ENCODE data around the gene ZKSCAN1.

ZKSCAN1 gene

DNA sequence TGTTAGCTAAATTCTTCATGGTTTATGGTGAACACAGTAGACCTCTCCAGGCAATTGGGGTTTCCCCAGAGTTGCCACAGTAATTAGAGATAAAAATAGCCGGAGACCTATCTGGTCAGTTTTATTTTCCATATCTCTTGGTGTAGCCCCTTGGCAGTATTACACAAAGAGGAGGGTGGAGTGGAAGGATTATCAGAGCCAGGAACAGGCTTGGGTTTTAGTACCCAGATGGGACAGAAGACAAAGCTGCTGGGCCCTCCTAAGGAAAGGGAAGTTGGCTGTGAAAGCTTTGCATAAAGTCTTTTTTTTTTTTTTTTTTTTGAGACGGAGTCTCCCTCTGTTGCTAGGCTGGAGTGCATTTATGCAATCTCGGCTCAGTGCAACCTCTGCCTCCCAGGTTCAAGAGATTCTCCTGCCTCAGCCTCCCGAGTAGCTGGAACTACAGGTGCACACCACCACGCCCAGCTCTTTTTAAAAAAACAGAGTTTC, 43.9 kb downstream of the ZKSCAN1 start:
- H3K4me1 ChIP-seq (ENCODE audit: insufficient read depth, insufficient read length), result no peaks in the 10 kb centered on the region
- no peak overlapping the region for H3K4me3 ChIP-seq (ENCODE audit: insufficient read length, low read depth)
- no peak overlapping the region for H3K9ac ChIP-seq (ENCODE audit: insufficient read length, low read depth)
- no peak for TF ChIP-seq YY1 (IDR thresholded peaks at IDR 0.05; ENCODE audit: insufficient read depth, insufficient read length)
- no peak for TF ChIP-seq SUZ12 (IDR thresholded peaks at IDR 0.05; ENCODE audit: extremely low read depth, insufficient read depth, insufficient read length)
- no peak for TF ChIP-seq ZNF274 (IDR thresholded peaks at IDR 0.05; ENCODE audit: low read depth, low read length)
- no peaks in the 10 kb centered on the region for H3K27me3 ChIP-seq (ENCODE audit: insufficient read depth, insufficient read length)
- H3K36me3 ChIP-seq (ENCODE audit: insufficient read depth, insufficient read length, low read length), result peaks cover 52% of the 10 kb centered on the region
- H3K9me3 ChIP-seq (ENCODE audit: insufficient read depth, low read length), result no peaks in the 10 kb centered on the region
- DNase-seq (ENCODE audit: low read depth, low spot score), result no peak

DNA sequence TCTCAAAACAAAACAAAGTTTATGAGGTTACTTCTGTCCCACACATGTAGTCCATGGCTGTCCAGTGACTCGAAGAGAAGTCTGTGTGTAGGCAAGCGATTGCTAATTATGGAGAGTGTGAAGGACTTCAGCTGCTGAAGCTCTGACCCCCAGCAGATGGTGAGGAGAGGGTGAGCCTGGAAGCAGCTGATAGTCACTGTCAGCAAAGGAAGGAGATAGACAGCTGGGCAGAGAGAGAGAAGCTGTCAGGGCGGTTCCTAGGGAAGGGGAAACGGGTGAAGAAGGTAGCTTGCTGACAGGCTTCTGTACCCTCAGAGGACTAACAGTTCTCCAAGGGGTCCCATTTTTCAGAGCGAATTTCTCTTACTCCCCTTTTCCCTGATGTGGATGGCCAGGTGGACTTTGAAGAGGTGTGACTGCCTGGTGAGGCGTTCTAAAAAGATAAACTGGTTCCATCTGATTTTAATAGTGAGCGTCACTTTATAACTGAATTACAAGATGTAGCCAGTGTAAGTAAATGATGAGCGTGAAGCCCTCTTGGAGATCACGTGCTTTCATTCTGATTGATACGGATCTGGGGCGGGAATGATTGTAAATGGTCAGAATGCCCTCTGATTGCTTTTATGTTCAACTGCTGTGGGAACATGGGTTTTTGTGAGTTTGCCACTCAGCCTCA, 46.3 kb downstream of the ZKSCAN1 start:
- H3K27me3 ChIP-seq (ENCODE audit: insufficient read depth, insufficient read length), result no peaks in the 10 kb centered on the region
- no peaks in the 10 kb centered on the region for H3K9me3 ChIP-seq (ENCODE audit: insufficient read depth, low read length)
- H3K4me3 ChIP-seq (ENCODE audit: insufficient read length, low read depth), result no peak overlapping the region
- no peak for DNase-seq (ENCODE audit: low read depth, low spot score)
- no peak for TF ChIP-seq ZNF274 (IDR thresholded peaks at IDR 0.05; ENCODE audit: low read depth, low read length)
- TF ChIP-seq YY1 (IDR thresholded peaks at IDR 0.05; ENCODE audit: insufficient read depth, insufficient read length), result no peak
- no peak for TF ChIP-seq SUZ12 (IDR thresholded peaks at IDR 0.05; ENCODE audit: extremely low read depth, insufficient read depth, insufficient read length)
- H3K36me3 ChIP-seq (ENCODE audit: insufficient read depth, insufficient read length, low read length), result peaks cover 71% of the 10 kb centered on the region
- no peaks in the 10 kb centered on the region for H3K4me1 ChIP-seq (ENCODE audit: insufficient read depth, insufficient read length)
- H3K9ac ChIP-seq (ENCODE audit: insufficient read length, low read depth), result no peak overlapping the region

DNA sequence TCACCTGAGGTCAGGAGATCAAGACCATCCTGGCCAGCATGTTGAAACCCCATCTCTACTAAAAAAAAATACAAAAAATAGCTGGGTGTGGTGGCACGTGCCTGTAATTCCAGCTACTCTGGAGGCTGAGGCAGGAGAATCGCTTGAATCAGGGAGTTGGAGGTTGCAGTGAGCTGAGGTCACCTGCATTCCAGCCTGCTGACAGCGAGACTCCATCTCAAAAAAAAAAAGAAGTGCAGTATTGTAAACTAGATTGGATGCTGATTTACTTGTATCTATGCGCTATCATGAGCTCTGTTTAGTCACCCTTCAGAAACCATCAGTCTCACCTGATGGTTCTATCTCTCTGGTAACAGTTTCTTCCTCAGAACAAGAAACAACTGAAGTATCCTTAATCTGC, 48.0 kb downstream of the ZKSCAN1 start:
- TF ChIP-seq YY1 (IDR thresholded peaks at IDR 0.05; ENCODE audit: insufficient read depth, insufficient read length) (no peak), SUZ12 (IDR thresholded peaks at IDR 0.05; ENCODE audit: extremely low read depth, insufficient read depth, insufficient read length) (no peak), ZNF274 (IDR thresholded peaks at IDR 0.05; ENCODE audit: low read depth, low read length) (no peak)
- DNase-seq (ENCODE audit: low read depth, low spot score), result no peak
- Histone ChIP-seq H3K4me1 (ENCODE audit: insufficient read depth, insufficient read length) (no peaks in the 10 kb centered on the region), H3K9ac (ENCODE audit: insufficient read length, low read depth) (no peak overlapping the region), H3K9me3 (ENCODE audit: insufficient read depth, low read length) (no peaks in the 10 kb centered on the region), H3K4me3 (ENCODE audit: insufficient read length, low read depth) (no peak overlapping the region), H3K36me3 (ENCODE audit: insufficient read depth, insufficient read length, low read length) (peaks cover 63% of the 10 kb centered on the region), H3K27me3 (ENCODE audit: insufficient read depth, insufficient read length) (no peaks in the 10 kb centered on the region)

GRCh38 chr7:100064162-100064561, 48.8 kb downstream of the ZKSCAN1 start:
- TF ChIP-seq YY1 (IDR thresholded peaks at IDR 0.05; ENCODE audit: insufficient read depth, insufficient read length), result no peak
- no peak for TF ChIP-seq SUZ12 (IDR thresholded peaks at IDR 0.05; ENCODE audit: extremely low read depth, insufficient read depth, insufficient read length)
- TF ChIP-seq ZNF274 (IDR thresholded peaks at IDR 0.05; ENCODE audit: low read depth, low read length), result no peak
- Histone ChIP-seq H3K36me3 (ENCODE audit: insufficient read depth, insufficient read length, low read length) (peaks cover 59% of the 10 kb centered on the region), H3K4me1 (ENCODE audit: insufficient read depth, insufficient read length) (no peaks in the 10 kb centered on the region), H3K9me3 (ENCODE audit: insufficient read depth, low read length) (no peaks in the 10 kb centered on the region), H3K27me3 (ENCODE audit: insufficient read depth, insufficient read length) (no peaks in the 10 kb centered on the region), H3K4me3 (ENCODE audit: insufficient read length, low read depth) (no peak overlapping the region), H3K9ac (ENCODE audit: insufficient read length, low read depth) (no peak overlapping the region)
- no peak for DNase-seq (ENCODE audit: low read depth, low spot score)

GRCh38 chr7:100065452-100066186, 50.2 kb downstream of the ZKSCAN1 start:
- H3K27me3 ChIP-seq (ENCODE audit: insufficient read depth, insufficient read length), result no peaks in the 10 kb centered on the region
- H3K9me3 ChIP-seq (ENCODE audit: insufficient read depth, low read length), result peaks cover 9% of the 10 kb centered on the region
- H3K4me3 ChIP-seq (ENCODE audit: insufficient read length, low read depth), result no peak overlapping the region
- H3K36me3 ChIP-seq (ENCODE audit: insufficient read depth, insufficient read length, low read length), result peaks cover 65% of the 10 kb centered on the region
- H3K4me1 ChIP-seq (ENCODE audit: insufficient read depth, insufficient read length), result no peaks in the 10 kb centered on the region
- TF ChIP-seq YY1 (IDR thresholded peaks at IDR 0.05; ENCODE audit: insufficient read depth, insufficient read length) (no peak), ZNF274 (IDR thresholded peaks at IDR 0.05; ENCODE audit: low read depth, low read length) (no peak), SUZ12 (IDR thresholded peaks at IDR 0.05; ENCODE audit: extremely low read depth, insufficient read depth, insufficient read length) (no peak)
- H3K9ac ChIP-seq (ENCODE audit: insufficient read length, low read depth), result no peak overlapping the region
- no peak for DNase-seq (ENCODE audit: low read depth, low spot score)

- TF ChIP-seq YY1 (IDR thresholded peaks at IDR 0.05; ENCODE audit: insufficient read depth, insufficient read length) (no peak), ZNF274 (IDR thresholded peaks at IDR 0.05; ENCODE audit: low read depth, low read length) (no peak), SUZ12 (IDR thresholded peaks at IDR 0.05; ENCODE audit: extremely low read depth, insufficient read depth, insufficient read length) (no peak)
- no peak overlapping the region for H3K4me3 ChIP-seq (ENCODE audit: insufficient read length, low read depth)
- no peak overlapping the region for H3K9ac ChIP-seq (ENCODE audit: insufficient read length, low read depth)
- peaks cover 23% of the 10 kb centered on the region for H3K9me3 ChIP-seq (ENCODE audit: insufficient read depth, low read length)
- peaks cover 73% of the 10 kb centered on the region for H3K36me3 ChIP-seq (ENCODE audit: insufficient read depth, insufficient read length, low read length)
- no peak for DNase-seq (ENCODE audit: low read depth, low spot score)
- H3K27me3 ChIP-seq (ENCODE audit: insufficient read depth, insufficient read length), result no peaks in the 10 kb centered on the region
- H3K4me1 ChIP-seq (ENCODE audit: insufficient read depth, insufficient read length), result no peaks in the 10 kb centered on the region
Measured at GRCh38 chr7:100066953-100067352, 51.6 kb downstream of the ZKSCAN1 start.

GRCh38 chr7:100069991-100070390, 54.6 kb downstream of the ZKSCAN1 start:
- H3K9me3 ChIP-seq (ENCODE audit: insufficient read depth, low read length), result peaks cover 52% of the 10 kb centered on the region
- H3K4me3 ChIP-seq (ENCODE audit: insufficient read length, low read depth), result no peak overlapping the region
- peaks cover 81% of the 10 kb centered on the region for H3K36me3 ChIP-seq (ENCODE audit: insufficient read depth, insufficient read length, low read length)
- DNase-seq (ENCODE audit: low read depth, low spot score), result no peak
- no peaks in the 10 kb centered on the region for H3K27me3 ChIP-seq (ENCODE audit: insufficient read depth, insufficient read length)
- H3K9ac ChIP-seq (ENCODE audit: insufficient read length, low read depth), result no peak overlapping the region
- TF ChIP-seq ZNF274 (IDR thresholded peaks at IDR 0.05; ENCODE audit: low read depth, low read length) (no peak), YY1 (IDR thresholded peaks at IDR 0.05; ENCODE audit: insufficient read depth, insufficient read length) (no peak), SUZ12 (IDR thresholded peaks at IDR 0.05; ENCODE audit: extremely low read depth, insufficient read depth, insufficient read length) (no peak)
- no peaks in the 10 kb centered on the region for H3K4me1 ChIP-seq (ENCODE audit: insufficient read depth, insufficient read length)
